ENCODE measurements around the gene UBE4A.

DNA sequence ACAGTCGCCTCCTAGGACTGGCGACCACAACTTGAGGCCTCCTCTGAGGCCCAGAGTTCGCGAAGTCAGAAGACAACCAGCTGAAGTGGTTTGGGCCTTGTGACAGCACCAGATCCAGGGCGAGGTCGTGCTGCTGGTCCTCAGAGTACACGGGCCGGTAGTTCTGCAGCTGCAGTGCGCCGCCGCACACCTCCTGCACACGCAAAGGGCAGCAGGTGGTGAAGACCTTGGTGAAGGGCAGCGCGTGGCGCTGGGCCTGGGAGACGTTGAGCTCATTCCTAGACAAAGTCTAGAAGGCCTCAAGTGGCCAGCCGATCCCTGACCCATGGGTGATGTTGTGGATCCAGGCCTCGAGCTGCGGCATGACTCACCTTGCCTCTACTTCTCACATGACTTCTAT, 36.7 kb upstream of the UBE4A start:
- TF ChIP-seq, protein P1, sequence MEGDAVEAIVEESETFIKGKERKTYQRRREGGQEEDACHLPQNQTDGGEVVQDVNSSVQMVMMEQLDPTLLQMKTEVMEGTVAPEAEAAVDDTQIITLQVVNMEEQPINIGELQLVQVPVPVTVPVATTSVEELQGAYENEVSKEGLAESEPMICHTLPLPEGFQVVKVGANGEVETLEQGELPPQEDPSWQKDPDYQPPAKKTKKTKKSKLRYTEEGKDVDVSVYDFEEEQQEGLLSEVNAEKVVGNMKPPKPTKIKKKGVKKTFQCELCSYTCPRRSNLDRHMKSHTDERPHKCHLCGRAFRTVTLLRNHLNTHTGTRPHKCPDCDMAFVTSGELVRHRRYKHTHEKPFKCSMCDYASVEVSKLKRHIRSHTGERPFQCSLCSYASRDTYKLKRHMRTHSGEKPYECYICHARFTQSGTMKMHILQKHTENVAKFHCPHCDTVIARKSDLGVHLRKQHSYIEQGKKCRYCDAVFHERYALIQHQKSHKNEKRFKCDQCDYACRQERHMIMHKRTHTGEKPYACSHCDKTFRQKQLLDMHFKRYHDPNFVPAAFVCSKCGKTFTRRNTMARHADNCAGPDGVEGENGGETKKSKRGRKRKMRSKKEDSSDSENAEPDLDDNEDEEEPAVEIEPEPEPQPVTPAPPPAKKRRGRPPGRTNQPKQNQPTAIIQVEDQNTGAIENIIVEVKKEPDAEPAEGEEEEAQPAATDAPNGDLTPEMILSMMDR (optimal IDR thresholded peaks at IDR 0.05 in 1 of 3, IDR thresholded peaks at IDR 0.05 in 1 of 3, conservative IDR thresholded peaks at IDR 0.05 in 1 of 3; ENCODE audit: extremely low read depth in 1 of 3, insufficient read depth in 2 of 3, low read length in 3 of 3) = no peak
- no peak for TF ChIP-seq EZH2 (IDR thresholded peaks at IDR 0.05; ENCODE audit: low read length)

All from keratinocyte (primary cell).